Astrocyte (in vitro differentiated cells and primary cell): Measurements from ENCODE around the gene SLFN5.

Experiments
- EZH2 ChIP-seq: IDR thresholded peaks from 2 replicates; pipeline ENCODE4 v1.6.1; 2012; ENCODE audit warnings: mild to moderate bottlenecking, low read length, inconsistent platforms; ENCODE audit not compliant: insufficient read depth
- TF ChIP-seq, protein P1 (sequence below): IDR thresholded peaks from 2 replicates; pipeline ENCODE4 v1.5.1; 2011; ENCODE audit warnings: low read depth, mild to moderate bottlenecking, inconsistent platforms, low read length, moderate library complexity; ENCODE audit not compliant: insufficient read depth

DNA sequence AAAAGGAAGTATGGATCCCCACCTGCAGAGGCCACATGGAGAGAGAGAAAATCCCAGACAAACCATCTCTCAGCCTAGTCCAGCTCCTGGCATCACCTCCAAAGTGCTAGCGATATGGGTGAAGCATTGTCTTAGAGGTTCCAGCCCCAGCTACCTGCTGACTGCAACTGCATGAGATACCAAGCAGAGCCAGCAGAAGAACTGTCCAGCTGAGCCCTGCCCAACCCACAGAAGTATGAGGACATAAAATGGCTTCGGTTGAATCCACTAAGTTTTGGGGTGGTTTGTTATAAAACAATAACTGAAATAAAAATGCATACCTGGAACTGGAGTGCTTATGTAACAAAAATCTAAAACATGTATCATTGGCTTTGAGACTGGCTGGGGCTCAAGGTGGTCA lies 20.4 kb upstream of the SLFN5 start:
- TF ChIP-seq, protein P1, sequence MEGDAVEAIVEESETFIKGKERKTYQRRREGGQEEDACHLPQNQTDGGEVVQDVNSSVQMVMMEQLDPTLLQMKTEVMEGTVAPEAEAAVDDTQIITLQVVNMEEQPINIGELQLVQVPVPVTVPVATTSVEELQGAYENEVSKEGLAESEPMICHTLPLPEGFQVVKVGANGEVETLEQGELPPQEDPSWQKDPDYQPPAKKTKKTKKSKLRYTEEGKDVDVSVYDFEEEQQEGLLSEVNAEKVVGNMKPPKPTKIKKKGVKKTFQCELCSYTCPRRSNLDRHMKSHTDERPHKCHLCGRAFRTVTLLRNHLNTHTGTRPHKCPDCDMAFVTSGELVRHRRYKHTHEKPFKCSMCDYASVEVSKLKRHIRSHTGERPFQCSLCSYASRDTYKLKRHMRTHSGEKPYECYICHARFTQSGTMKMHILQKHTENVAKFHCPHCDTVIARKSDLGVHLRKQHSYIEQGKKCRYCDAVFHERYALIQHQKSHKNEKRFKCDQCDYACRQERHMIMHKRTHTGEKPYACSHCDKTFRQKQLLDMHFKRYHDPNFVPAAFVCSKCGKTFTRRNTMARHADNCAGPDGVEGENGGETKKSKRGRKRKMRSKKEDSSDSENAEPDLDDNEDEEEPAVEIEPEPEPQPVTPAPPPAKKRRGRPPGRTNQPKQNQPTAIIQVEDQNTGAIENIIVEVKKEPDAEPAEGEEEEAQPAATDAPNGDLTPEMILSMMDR = no peak
- no peak for TF ChIP-seq EZH2
